GM18511 (cell line): Measurements from ENCODE around the gene TNFRSF25.
"Not testable (repeated sequence)": the region's sequence is repeated elsewhere in the genome, so short reads cannot be mapped to it uniquely, and the experiment has no call there.

Source experiments
- ATAC-seq: cut with Tn5 transposase; IDR thresholded peaks from one replicate; pipeline ENCODE4 v1.9.1; 2021; ENCODE audit warnings: mild to moderate bottlenecking, moderate library complexity; ENCODE audit not compliant: unreplicated experiment

TNFRSF25 gene

GRCh38 chr1:6502000-6502891 lies 36.3 kb upstream of the TNFRSF25 start:
- ATAC-seq: no peak

GRCh38 chr1:6501279-6501813 lies 35.4 kb upstream of the TNFRSF25 start:
- no peak for ATAC-seq

- no peak for ATAC-seq
Measured at GRCh38 chr1:6500544-6501278, 34.7 kb upstream of the TNFRSF25 start.

- ATAC-seq: no peak
Measured at GRCh38 chr1:6499296-6499695, 33.3 kb upstream of the TNFRSF25 start.

- ATAC-seq: no peak
Measured at GRCh38 chr1:6498576-6499111, 32.7 kb upstream of the TNFRSF25 start.

- no peak for ATAC-seq
Measured at GRCh38 chr1:6497867-6498575, 32.0 kb upstream of the TNFRSF25 start.

- no peak for ATAC-seq
Measured at GRCh38 chr1:6497215-6497866, 31.4 kb upstream of the TNFRSF25 start.

- ATAC-seq: no peak
Measured at GRCh38 chr1:6496890-6497214, 30.9 kb upstream of the TNFRSF25 start.

GRCh38 chr1:6496365-6496721 lies 30.4 kb upstream of the TNFRSF25 start:
- no peak for ATAC-seq

GRCh38 chr1:6495540-6496364 lies 29.8 kb upstream of the TNFRSF25 start:
- no peak for ATAC-seq

GRCh38 chr1:6495041-6495441 lies 29.1 kb upstream of the TNFRSF25 start:
- ATAC-seq: no peak

- ATAC-seq: no peak
Measured at GRCh38 chr1:6494627-6495026, 28.7 kb upstream of the TNFRSF25 start.

- not testable (repeated sequence) for ATAC-seq
Measured at GRCh38 chr1:6493834-6494223, 27.9 kb upstream of the TNFRSF25 start.

- ATAC-seq: no peak
Measured at GRCh38 chr1:6491966-6492365, 26.0 kb upstream of the TNFRSF25 start.

- no peak for ATAC-seq
Measured at GRCh38 chr1:6491480-6491962, 25.5 kb upstream of the TNFRSF25 start, which contains the start of gene PLEKHG5. PLEKHG5 (minus strand) TSS chr1:6491667; CDS start chr1:6477571, 14,096 bp downstream.

- ATAC-seq: no peak
Measured at GRCh38 chr1:6491081-6491449, 25.1 kb upstream of the TNFRSF25 start.

- peak; percentile 62 for ATAC-seq
Measured at GRCh38 chr1:6490181-6491080, 24.5 kb upstream of the TNFRSF25 start.

- peak; percentile 65 for ATAC-seq
Measured at GRCh38 chr1:6489799-6490180, 23.8 kb upstream of the TNFRSF25 start.

GRCh38 chr1:6489383-6489765 lies 23.4 kb upstream of the TNFRSF25 start:
- no peak for ATAC-seq
